ENCODE measurements around the gene SUCO. TPM values are rescaled to one million over a fixed set of nuclear protein-coding genes. Genes with fewer than 3 reads are reported as not detected.

Gene SUCO
- polyA plus RNA-seq, 2 of the 4 experiments (the other 2 are of a cell fraction): 10.3 to 21.8 TPM

DNA sequence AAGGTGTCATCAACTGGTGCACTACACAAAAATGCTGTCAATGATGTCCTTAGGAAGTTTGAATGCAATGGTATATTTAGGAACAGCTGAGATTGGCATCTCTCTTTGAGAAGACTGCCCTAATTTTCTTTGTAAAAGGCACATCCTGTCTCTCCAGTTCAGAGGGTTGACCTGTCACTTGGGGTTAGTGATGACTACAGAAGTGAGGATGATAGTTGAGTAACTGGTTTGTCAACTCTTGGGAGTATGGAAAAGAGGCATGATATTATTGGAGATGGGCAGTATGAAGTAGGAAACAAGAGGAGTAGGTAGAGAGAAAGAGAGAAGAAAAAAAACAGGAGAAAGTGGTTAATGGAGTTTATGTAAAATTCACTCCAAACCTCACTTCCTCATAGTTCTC lies 48.7 kb upstream of the SUCO start:
- ChIA-PET POLR2A (no interaction called here), CTCF (interaction anchor here (0.9 kb wide), 1 partner anchor 8 kb away, joined by 5 read pairs; no protein-coding TSS in a partner anchor)
- TF ChIP-seq JUNB (IDR thresholded peaks at IDR 0.05) (no peak), EHMT2 (IDR thresholded peaks at IDR 0.05; ENCODE audit: low read depth) (no peak)
- Histone ChIP-seq H3K4me3 (no peak overlapping the region), H3K9me3 (no peaks in the 10 kb centered on the region), H3K4me2 (no peak overlapping the region), H3K4me1 (peaks cover 13% of the 10 kb centered on the region; the same call in 2 of the 3 replicates), H3K27ac (no peak overlapping the region)
- ATAC-seq: no peak
- no peak for DNase-seq (ENCODE audit: low read depth in 1 of 2, low spot score in 1 of 2)
- no peak for FAIRE-seq

DNA sequence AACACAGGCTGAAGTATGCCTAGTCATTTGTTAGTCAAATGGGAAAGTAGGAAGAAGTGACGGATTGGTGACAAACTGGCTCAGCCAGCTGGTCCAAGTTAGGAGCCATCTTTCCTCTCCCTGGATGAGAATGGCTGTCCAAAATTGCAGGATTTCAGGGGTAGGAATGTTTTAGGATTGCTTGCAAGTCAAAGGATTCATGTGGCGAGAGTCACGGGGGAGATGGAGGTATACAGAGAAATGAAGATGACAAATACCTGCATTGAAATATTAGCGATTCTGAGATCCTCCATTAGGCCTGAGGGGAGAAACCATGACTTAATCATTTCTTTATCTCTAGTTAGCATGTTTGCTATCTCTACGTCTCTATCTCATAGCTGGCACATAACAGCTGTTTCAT lies 47.3 kb upstream of the SUCO start:
- ChIA-PET CTCF (no interaction called here), POLR2A (no interaction called here)
- WGBS (ENCODE audit: missing lambda C conversion rate): 70% methylated on average over 5 of the region's 5 CpGs
- H3K4me2 ChIP-seq: no peak overlapping the region
- H3K27ac ChIP-seq: no peak overlapping the region
- ATAC-seq: no peak
- DNase-seq (ENCODE audit: low read depth in 1 of 2, low spot score in 1 of 2): no peak
- TF ChIP-seq KDM1A (IDR thresholded peaks at IDR 0.05; ENCODE audit: low read depth) (no peak), KDM5A (IDR thresholded peaks at IDR 0.05) (no peak), POLR2AphosphoS2 (conservative IDR thresholded peaks at IDR 0.05; ENCODE audit: low read length) (no peak)
- no peak for FAIRE-seq
- H3K4me3 ChIP-seq: no peak overlapping the region
- no peaks in the 10 kb centered on the region for H3K9me3 ChIP-seq
- H3K4me1 ChIP-seq: peaks cover 13% of the 10 kb centered on the region; the same call in 2 of the 3 replicates

DNA sequence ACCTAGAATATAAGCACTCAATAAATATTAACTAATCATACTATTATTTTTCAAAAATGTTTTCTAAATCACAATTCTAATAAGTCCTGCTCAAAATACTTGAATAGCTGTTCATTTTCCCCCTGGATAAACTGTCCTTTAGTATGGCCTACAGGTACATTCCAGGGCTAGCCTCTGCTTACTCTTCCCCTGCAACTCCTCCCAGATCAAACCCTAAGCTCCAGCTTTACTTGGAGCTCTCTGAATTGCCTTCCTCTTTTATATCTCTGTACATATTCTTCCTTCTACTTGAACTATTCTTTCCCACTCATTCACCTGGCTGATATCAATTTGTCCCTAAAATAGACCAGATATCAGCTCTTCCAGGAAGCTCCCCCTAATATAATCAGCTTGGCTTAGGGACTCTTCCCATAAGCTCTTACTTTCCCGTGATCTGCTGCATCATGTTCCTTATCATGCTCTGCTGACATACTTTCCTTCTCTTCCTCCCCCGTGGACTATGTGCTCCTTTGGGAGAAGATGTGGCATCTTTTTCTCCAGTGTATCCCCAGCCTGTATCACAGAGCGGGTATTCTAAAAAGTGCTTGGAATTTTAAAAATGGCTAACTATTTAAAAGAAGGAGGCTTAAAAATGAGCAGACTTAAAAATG lies 46.0 kb upstream of the SUCO start:
- Histone ChIP-seq H3K4me1 (peaks cover 9% of the 10 kb centered on the region; the same call in 2 of the 3 replicates), H3K27ac (no peak overlapping the region), H3K4me2 (no peak overlapping the region), H3K4me3 (no peak overlapping the region), H3K9me3 (no peaks in the 10 kb centered on the region)
- ChIA-PET CTCF (interaction anchor here (0.7 to 1.3 kb wide), 2 partner anchors 9 to 12 kb away, joined by 3 to 5 read pairs; no protein-coding TSS in a partner anchor), POLR2A (no interaction called here)
- FAIRE-seq: no peak
- no peak for TF ChIP-seq BCL3 (IDR thresholded peaks at IDR 0.05)
- TF ChIP-seq CTCF (IDR thresholded peaks at IDR 0.05): no peak
- no peak for TF ChIP-seq RNF2 (IDR thresholded peaks at IDR 0.05; ENCODE audit: borderline replicate concordance, low read depth)
- TF ChIP-seq RCOR1 (IDR thresholded peaks at IDR 0.05; ENCODE audit: low read depth, low read length): no peak
- no peak for TF ChIP-seq GATA3 (IDR thresholded peaks at IDR 0.05; ENCODE audit: borderline replicate concordance)
- TF ChIP-seq CBX8 (IDR thresholded peaks at IDR 0.05): no peak
- no peak for TF ChIP-seq HDAC2 (IDR thresholded peaks at IDR 0.05)
- TF ChIP-seq, protein P1, sequence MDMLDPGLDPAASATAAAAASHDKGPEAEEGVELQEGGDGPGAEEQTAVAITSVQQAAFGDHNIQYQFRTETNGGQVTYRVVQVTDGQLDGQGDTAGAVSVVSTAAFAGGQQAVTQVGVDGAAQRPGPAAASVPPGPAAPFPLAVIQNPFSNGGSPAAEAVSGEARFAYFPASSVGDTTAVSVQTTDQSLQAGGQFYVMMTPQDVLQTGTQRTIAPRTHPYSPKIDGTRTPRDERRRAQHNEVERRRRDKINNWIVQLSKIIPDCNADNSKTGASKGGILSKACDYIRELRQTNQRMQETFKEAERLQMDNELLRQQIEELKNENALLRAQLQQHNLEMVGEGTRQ (IDR thresholded peaks at IDR 0.05): no peak
- no peak for TF ChIP-seq CHD4 (IDR thresholded peaks at IDR 0.05; ENCODE audit: borderline replicate concordance)
- TF ChIP-seq, protein P2, sequence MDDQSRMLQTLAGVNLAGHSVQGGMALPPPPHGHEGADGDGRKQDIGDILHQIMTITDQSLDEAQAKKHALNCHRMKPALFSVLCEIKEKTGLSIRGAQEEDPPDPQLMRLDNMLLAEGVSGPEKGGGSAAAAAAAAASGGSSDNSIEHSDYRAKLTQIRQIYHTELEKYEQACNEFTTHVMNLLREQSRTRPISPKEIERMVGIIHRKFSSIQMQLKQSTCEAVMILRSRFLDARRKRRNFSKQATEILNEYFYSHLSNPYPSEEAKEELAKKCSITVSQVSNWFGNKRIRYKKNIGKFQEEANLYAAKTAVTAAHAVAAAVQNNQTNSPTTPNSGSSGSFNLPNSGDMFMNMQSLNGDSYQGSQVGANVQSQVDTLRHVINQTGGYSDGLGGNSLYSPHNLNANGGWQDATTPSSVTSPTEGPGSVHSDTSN (IDR thresholded peaks at IDR 0.05): no peak
- no peak for TF ChIP-seq ZNF302 (CRISPR knock-in tag; IDR thresholded peaks at IDR 0.05)
- no peak for TF ChIP-seq RAD21 (conservative IDR thresholded peaks at IDR 0.05 in 1 of 2, IDR thresholded peaks at IDR 0.05 in 1 of 2)
- no peak for TF ChIP-seq NPAS2 (CRISPR knock-in tag; IDR thresholded peaks at IDR 0.05; ENCODE audit: borderline replicate concordance)
- no peak for TF ChIP-seq POLR2A (IDR thresholded peaks at IDR 0.05; ENCODE audit: low read length)
- TF ChIP-seq, protein P3, sequence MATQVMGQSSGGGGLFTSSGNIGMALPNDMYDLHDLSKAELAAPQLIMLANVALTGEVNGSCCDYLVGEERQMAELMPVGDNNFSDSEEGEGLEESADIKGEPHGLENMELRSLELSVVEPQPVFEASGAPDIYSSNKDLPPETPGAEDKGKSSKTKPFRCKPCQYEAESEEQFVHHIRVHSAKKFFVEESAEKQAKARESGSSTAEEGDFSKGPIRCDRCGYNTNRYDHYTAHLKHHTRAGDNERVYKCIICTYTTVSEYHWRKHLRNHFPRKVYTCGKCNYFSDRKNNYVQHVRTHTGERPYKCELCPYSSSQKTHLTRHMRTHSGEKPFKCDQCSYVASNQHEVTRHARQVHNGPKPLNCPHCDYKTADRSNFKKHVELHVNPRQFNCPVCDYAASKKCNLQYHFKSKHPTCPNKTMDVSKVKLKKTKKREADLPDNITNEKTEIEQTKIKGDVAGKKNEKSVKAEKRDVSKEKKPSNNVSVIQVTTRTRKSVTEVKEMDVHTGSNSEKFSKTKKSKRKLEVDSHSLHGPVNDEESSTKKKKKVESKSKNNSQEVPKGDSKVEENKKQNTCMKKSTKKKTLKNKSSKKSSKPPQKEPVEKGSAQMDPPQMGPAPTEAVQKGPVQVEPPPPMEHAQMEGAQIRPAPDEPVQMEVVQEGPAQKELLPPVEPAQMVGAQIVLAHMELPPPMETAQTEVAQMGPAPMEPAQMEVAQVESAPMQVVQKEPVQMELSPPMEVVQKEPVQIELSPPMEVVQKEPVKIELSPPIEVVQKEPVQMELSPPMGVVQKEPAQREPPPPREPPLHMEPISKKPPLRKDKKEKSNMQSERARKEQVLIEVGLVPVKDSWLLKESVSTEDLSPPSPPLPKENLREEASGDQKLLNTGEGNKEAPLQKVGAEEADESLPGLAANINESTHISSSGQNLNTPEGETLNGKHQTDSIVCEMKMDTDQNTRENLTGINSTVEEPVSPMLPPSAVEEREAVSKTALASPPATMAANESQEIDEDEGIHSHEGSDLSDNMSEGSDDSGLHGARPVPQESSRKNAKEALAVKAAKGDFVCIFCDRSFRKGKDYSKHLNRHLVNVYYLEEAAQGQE (IDR thresholded peaks at IDR 0.05): no peak
- TF ChIP-seq MAFK (IDR thresholded peaks at IDR 0.05; ENCODE audit: partially characterized antibody): no peak
- TF ChIP-seq BHLHE40 (IDR thresholded peaks at IDR 0.05; ENCODE audit: low read depth, low read length): no peak
- TF ChIP-seq ESRRA (IDR thresholded peaks at IDR 0.05; ENCODE audit: borderline replicate concordance, low read length): no peak
- ATAC-seq: no peak
- WGBS (ENCODE audit: missing lambda C conversion rate): 66% methylated on average over 3 of the region's 3 CpGs
- DNase-seq (ENCODE audit: low read depth in 1 of 2, low spot score in 1 of 2): no peak

Measured in A549 (cell line).